Ammon's horn (tissue), 1 donor: ENCODE results near the gene FBXL7.

Experiments used
- DNase-seq: peaks from one replicate; pipeline ENCODE4 v3.0.0-alpha.2; 2016; ENCODE audit warnings: low spot score

FBXL7 gene

DNA sequence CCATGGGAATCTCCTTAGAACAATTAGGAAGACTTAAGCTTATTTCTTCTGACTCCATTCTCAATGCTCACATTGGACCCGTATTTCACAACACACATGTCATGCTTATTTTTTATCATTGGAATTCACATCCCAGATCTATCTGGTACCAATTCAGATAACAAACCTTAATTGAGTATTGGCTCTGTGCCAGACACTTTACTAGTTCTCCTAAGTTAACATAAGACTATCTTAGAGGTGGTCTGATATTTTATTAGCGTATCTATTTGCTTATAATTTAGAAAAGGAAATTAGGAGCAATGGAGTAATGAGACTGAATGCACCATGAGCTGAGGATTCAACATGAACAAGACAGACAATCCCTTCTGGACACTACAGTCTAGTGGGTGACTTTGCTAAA is 45.1 kb downstream of the FBXL7 start:
- no peak for DNase-seq

DNA sequence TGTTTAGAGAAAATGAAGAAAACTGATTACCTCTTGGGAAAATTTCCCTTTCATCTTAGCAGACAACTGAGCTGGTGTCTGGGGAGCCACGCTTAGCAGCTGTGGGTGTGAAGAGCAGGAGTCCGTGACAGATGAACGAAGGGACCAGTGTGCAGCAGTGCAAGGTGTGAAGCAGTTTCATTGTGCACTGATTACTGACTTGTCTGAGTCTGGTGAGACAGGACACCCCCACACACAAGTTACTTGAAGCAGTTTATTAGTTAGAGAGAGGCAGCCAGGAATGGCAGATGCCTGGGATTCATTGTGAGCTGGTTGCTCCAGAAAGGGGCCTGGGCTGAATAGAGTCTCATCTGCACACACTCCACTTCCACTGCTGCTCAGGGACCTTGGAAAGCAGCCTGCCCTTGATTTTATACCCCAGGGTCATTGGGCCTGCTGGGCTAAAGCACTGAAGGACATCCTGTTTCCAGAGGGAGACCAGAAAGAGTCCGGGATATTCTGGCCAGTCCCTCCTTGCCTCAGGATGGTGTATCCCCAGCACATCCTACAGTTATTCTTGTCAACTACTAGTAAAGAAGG is 47.4 kb downstream of the FBXL7 start:
- no peak for DNase-seq

DNA sequence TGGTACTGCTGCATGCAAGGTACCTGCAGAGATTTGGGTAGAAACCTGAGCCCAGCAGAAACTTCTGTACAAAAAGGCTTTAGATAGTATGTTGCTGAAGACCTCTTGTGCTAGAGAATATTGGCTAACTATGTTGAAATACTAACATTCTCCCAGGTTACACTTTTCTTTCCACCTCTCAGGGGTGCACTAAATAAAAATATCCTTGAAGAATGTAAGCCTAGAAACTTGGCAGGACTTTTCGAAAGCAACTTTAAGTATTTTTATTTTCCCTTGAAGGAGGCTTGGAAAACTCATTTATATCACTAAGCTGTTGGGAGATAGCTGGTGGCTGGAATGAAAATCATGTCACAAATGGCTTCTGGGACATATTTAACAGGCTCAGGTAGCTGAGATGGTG is 50.0 kb downstream of the FBXL7 start:
- no peak for DNase-seq

DNA sequence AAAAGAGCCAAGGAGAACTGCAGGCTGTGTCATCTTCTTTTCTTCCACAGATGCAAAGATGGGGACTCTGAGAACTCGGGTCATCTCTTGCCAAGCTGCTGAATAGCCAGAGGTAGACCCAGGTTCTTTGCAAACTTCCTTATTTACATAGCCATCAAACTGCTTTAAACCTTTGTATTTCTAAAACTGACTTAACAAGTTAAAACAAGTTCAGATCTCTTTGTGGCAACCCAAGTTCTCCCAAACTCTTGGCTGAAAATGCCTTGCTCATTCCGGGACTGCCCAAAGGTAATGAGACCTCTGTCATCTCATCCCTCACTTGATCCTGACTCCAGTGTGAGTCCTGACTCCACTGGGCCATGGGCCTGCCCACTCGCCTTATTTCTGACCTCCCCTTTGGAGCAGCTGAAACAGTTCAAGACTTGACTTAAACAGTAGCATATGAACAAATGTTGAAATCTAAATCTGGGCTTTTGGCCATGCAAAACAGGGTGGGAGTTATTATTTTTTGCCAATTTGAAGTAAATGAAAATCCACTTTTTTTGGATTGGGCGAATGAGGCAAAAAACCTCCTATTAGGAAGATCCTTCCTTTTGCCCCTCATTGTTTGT is 50.6 kb downstream of the FBXL7 start:
- no peak for DNase-seq

DNA sequence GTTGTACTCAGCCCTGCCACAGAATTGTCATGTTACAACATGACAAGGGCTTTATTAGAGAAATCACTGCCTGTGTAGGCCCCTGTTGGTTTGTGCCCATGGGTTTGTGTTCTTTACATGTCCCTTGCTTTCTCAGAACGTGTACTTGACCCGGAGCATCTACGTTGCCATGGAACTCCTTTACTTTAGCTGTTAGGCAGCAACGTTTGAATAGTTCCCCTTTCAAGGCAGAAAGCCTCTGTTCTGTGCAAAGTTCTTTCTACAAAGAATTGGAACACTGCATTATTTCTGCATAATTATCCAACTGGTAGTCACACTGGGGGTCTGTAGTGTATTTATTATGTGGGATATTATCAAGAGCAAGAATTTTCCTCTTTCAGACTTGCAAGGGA is 51.1 kb downstream of the FBXL7 start:
- no peak for DNase-seq

DNA sequence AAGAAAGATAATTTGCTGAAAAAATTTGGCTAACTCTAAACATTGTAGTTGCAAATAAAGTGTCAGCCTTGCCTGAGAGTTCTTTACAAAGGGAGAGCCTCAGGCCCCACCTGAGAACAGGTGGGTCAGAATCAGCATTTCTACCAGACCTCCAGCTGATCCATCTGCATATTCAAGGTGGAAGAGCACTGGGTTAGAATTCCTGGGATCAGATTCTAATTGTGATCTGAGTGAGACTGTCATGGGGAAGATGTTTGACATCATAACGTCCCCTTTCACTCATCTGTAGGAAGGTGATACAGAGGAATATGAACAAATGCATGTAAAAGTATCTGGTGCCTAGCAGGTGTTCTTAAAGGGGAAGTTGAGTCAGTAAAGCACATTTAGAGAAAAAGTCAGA is 54.6 kb downstream of the FBXL7 start:
- no peak for DNase-seq

DNA sequence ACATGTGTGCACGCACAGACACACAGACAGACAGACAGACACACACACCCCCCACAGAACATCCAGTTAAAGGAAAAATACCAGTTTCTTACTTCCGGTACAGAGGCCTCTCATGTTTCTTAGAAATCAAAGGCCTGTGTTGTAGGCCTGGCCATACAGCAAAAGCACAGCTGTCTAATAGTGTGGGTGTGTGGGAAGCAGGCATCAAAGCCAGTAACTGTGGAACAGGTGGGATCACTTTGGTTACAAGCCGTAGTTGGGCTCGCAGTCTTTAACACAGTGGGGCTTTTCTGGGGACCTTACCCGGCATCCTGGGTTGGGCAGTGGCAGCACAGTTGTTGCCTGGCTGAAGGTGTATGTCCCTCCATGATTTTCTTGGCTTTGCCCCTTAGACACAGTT is 55.2 kb downstream of the FBXL7 start:
- no peak for DNase-seq

DNA sequence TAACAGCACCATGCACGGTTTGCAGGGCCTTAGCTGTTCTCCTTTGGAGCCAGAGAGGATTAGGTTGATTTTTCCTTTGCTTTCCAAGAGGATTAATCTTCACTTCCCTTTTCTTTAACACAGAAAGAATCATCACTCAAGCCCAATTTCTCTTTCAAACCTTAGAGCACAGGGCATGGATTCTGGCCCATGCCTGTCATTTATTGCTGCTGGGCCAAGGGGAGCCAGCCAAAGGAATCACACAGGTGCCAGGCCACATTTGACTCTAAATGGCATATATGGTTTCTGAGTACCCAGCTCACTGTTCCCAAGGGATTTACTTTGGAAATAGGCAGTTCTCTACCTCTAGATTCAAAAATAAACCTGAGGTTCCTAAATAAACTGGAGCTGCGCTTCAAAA is 58.3 kb downstream of the FBXL7 start:
- no peak for DNase-seq

DNA sequence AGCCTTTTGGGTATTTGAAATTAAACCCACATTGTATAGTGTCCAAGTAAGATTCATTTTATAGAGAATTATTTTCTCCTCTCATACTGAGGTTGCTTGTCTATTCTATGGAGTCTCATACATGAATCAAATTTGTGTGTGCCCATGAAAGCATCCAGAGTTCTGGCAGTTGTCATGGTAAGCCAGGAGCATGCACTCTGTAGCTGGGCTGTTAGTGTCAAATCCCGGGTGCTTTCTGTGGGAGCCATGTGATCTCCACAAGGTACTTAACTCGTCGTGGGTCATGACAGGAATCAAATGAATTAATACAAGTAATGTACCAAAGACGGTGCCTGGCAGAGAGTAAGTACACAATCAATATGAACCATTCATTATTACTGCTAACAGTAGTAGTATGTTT is 58.7 kb downstream of the FBXL7 start:
- DNase-seq: no peak

DNA sequence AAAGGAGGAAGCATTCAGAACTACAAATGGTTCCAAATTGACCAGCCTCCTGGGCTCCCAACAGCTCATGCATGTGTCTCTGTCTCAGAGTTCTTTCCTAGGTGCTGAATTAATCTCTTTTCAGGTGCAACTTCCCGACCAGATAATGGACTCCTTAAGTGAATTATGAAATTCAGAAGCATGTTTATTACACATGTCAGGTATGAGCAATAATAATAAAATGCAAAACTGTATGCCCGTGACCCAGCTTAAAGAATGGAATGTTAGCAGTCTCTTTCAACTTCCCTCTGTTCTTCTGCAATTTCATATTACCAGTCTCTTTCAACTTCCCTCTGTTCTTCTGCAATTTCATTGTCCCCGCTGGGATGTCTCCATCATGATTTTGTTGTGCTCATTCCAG is 60.4 kb downstream of the FBXL7 start:
- no peak for DNase-seq

DNA sequence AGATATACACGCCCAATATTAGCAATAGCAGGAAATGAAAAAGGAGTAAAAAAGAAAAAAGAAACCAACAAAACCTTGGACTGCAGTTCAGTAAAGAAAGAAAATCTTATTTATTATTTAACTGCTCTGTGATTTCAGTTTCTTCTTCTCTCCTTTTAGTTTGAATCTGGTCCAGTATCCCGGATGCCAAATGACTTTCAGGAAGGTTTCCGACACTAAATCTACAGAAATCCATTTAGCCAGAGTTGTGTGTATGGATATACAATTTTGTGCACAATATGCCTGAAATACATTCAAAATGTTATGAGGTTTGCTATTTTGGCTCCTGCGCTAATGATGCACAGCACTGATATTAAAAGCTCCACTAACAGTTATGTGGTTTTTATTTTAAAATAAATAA is 64.5 kb downstream of the FBXL7 start:
- DNase-seq: no peak

DNA sequence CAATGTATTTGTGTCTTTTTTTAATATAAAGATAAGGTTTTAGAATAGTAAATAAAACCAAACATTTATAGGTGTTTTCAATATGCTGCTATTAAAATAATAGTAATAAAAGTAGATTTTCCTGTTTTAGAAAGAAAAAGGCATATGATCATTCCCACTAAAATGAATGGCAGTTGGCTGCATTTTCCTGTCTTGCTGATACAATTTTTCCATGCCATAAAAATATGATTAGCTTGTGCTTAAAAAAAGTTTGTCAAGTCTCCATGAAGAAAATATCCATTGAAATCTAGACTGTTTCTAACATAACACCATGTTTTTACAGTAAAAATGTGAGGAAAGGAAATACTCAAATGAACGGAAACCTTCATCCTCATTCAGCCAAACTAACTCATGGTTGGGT is 65.0 kb downstream of the FBXL7 start:
- no peak for DNase-seq

DNA sequence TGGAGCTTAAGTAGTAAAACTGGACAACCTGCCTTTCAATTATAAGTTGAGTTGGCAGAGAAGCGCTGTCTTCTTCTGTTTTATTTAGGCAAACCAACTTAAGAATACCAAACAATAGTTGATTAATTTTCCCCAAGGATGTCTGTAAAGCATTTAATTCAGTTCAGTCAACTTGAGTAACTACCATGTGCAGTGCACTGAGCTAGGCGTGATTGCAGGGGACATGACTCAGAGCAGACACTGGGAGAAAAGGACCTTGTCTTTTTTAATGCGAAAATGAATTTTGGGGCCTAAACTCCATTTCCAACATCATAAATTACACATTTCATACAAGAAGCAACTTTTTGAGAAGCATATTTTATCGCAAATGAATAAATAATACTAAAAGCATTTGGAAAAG is 66.3 kb downstream of the FBXL7 start:
- DNase-seq: no peak

DNA sequence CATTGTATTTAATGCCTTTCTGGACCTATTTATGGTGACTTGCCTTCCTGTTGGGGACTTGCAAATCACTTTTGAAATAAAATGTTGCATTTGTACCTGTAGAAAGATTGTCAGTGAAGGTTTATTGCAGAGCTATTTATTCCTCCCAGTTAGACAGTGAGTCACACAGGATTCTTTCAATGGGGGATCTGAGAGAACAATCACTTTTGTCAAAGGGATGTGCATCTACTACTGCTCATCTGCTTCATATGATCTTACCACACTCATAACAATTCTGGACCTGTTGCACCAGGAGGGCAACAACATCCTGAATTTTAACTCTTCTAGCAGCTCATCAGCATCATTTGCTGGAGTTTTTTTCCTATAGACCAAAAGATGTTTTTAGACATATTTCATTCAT is 66.8 kb downstream of the FBXL7 start:
- DNase-seq: no peak

DNA sequence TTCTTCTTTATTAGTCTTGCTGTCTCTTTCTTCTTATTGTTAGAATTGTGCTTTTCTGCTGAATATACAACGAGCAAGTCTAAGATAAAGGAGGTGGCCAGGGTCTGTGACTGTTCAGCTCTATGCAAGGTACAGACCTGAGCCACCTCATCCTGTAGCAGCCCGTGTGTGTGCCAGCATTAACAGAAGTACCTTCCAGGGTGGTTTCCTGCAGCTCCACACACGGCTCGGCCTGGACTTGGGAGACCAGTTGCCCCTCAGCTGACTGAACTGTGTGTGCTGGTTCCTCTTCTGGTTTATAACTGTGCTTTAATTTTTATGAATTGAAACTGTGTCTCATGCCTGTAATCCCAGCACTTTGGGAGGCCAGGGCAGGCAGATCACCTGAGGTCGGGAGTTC is 70.5 kb downstream of the FBXL7 start:
- DNase-seq: no peak

DNA sequence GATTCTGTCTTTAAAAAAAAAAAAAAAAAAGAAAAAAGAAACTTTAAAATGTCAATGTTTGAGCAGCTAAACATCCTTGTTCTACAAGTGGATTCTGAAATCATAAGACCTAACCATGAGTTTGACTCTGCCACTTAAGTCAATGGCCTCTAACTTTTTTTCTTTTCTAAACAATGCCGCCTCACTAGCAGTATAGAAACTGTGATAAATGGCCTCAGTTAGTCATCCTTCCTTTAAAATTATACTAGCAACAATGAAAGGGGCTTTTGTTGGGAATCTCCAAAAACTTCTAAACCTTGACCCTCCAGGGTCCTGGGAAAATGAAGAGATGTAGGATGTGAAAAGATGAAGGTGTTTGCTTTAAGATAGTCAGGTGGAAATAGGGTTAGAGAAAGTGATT is 71.1 kb downstream of the FBXL7 start:
- DNase-seq: no peak

DNA sequence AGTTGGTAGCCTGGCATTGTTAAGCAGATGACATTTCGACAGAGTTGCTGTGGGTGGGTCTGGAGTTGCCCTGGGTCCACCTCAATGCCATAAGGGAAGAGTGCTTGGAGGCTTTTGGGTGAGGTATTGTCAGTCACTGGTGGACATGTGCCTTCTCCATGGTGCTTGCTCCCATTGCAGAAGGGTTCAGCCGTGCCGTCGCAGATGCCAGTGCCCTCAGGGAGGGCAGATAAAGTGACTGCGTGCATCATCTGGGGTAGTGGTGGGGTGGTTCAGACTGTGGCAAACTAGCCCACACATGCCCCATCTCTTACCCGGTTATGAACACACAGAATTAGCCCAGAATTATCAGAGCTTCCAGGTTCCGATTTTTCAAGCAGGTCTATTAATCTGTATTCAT is 71.6 kb downstream of the FBXL7 start:
- DNase-seq: no peak

DNA sequence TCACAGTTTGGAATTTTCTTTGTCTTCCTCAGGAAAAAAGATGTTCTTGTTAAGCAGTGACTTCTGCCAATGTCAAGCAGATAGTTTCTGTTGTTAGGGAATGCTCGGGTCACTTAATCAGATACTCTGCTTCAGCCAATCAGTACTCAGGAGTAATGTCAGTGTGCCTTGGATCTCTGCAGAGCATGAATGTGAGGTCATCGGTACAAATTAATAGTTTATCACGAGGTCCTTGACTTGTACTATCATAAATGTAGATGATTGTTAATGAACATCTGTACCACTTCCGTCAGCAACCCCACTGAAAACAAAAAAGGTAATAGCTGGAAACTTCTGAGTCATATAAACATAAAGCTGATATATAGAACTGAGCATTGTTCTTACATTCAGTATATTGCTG is 73.6 kb downstream of the FBXL7 start:
- no peak for DNase-seq

DNA sequence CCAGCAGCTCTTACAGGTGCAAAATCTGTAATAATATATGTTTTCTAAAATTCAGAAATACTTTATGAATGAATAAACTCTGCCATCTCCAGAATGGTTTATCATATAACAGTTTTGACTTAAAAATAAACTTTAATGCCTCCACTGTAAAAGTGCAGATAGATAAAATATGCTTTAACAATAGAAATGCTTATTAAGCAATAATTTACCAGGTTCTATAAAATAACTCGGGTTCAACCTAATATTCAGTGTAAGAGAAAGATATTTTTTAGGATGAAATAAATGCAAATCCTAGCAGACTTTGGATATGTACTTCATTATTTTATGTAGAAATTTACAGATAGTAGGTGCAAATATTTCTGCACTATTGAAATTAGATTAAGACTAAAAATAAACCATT is 74.1 kb downstream of the FBXL7 start:
- DNase-seq: no peak

DNA sequence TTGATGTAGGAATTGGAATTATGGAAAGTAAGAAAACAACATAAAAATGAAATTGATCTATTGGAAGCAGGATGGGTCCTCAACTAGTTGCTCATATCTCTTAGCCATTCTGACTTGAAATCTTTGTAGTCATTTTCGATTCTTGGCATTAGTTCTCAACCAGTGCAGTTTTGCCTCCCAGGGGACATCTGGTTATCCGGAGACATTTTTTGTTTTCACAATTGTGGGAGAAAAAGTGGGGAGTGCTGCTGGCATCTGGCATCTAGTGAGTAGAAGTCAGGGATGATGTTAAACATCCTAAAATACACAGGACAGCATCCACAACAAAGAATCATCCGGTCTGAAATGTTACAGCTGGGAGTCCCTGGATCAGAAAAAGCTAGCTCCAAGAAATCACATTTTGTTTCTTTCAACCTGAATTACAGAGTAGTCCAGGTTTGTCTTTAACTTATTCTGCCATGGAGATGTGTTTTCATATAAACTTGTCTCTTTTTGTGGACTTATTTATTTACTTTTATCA is 74.9 kb downstream of the FBXL7 start:
- no peak for DNase-seq

DNA sequence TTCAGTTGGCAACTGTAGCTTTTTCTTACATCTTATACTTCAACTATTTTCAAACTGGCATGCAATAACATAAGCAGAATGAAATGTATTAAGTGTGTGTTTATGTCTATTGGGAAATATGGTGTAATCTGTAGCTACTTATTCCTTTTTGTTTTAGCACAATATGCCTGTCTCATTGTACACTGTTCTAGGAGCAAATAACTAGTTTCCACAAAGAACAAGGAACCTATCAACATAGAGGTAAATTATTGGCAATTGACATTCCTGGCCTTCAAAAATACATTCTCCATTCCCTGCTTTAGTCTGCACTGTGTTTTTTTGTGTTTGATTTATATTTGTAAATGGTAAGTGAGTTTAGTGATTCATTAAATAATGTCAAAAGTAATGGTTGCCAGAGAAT is 75.7 kb downstream of the FBXL7 start:
- no peak for DNase-seq

DNA sequence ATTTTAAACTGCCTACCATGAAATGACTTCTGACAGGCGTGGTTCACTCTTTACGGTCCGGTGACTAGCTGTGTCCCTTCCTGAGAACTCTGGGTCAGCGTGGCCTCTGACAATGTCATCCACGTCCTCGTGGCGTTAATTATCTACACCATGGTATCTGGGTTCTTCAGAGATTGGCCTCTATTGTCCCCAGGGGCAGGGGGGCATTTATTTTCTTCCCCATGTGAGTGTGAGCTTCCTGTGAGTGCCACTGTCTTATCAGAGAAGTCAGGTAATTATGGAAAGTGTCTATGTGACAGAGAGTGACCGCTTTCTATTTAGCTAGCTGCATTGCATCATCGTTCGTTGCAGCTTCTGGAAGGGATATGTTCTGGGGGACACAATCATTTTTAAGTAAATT is 77.2 kb downstream of the FBXL7 start:
- DNase-seq: no peak

DNA sequence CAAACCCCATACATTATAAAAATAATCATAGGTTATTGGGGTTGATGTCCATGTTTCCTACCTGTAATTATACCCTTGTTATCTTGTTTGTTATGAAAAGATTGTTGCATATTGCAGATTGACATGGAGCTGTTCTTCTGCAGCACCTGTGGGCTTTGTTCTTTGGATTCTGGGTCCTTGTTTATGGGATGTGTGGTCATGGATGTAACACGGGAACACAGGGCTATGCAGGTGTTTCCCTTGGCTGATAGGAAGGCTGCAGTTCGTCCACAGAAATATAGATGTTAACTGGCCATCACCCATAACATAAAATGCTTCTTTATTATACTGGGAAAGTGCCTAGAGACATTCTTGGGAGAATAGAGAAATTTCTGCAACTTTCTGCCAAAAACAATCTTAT is 77.9 kb downstream of the FBXL7 start:
- DNase-seq: no peak

DNA sequence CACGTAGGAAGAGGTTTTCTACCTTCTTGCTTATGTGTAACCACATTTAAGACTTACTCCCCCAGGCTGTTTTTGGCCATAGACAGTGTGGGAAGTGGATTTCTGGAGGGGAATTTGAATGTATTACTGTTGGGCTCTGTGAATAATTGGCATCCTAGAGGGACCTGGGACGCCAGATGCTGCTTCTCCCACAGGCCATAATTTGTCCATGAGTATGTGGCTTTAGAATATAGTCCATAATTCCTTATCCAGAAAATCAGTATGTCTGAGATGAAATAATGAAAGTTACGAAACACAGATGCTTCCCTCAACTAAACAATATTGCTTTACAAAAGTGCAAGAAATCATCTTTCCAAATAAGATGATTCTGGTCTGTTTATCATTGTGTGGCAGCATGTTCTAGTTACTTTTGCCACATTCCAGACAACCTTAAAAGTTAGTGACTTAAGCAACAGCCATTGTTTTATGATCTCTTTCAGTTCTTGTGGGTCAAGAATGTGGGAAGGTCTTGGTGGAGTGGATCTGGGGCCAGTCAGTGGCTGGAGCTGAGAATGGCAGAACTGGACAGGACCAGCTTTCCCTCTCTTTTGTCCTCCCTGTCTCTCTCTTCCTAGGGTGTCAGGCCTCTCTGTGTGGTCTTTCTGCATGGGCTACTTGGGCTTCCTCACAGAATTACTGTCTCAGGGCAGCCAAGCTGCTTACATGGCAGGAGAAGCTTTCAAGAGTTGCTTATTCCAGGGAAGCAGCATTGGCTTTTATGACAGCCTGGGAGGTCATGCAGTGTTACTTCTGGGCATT is 79.4 kb downstream of the FBXL7 start:
- no peak for DNase-seq
